PC-9 (cell line): ENCODE data around the gene ABCC12. TPM values are rescaled to one million over a fixed set of nuclear protein-coding genes. Genes with fewer than 3 reads are reported as not detected.

Source experiments
- BruUV-seq: library from RNA; stranded (reverse); fragments of 400-500 nt; replicated peaks from 2 replicates; lab custom pipeline; 2021; lab: Mats Ljungman, UMichigan
- CTCF ChIA-PET: fragments of 300-600 bp; sonication (Branson Sonifier 250); formaldehyde crosslinking; loops from one replicate; lab custom pipeline; 2022; ENCODE audit warnings: antibody characterized with exemption; lab: Charles Lee
- POLR2A ChIA-PET: fragments of 300-600 bp; sonication (Branson Sonifier 250); formaldehyde crosslinking; loops from one replicate; lab custom pipeline; 2022; ENCODE audit warnings: antibody characterized with exemption; ENCODE audit not compliant: unreplicated experiment; lab: Charles Lee
- DNase-seq, 2 experiments: peaks; one replicate each; pipeline versions ENCODE4 v3.0.0 to v3.0.0-alpha.2; 2015 to 2022; ENCODE audit warnings: mixed read lengths in 1 of 2
- H2AFZ ChIP-seq: fragments of 200-600 bp; sonication (generic); 2 replicates; pipeline ENCODE4 v1.8.1; 2017; ENCODE audit warnings: antibody characterized with exemption
- H3F3A ChIP-seq: fragments of 200-600 bp; sonication (generic); 2 replicates; pipeline ENCODE4 v1.8.1; 2017; ENCODE audit warnings: antibody characterized with exemption, mild to moderate bottlenecking, low read depth; ENCODE audit not compliant: insufficient read depth
- H3K27ac ChIP-seq: fragments of 200-600 bp; sonication (generic); 2 replicates; pipeline ENCODE4 v1.6.1; 2016; ENCODE audit warnings: mixed run types
- H3K27me3 ChIP-seq: fragments of 200-600 bp; sonication (generic); 2 replicates; pipeline ENCODE4 v1.6.1; 2016; ENCODE audit warnings: low read depth, mixed run types; ENCODE audit not compliant: insufficient read depth
- H3K36me3 ChIP-seq: fragments of 200-600 bp; sonication (generic); 2 replicates; pipeline ENCODE4 v1.6.1; 2016; ENCODE audit warnings: low read depth, mixed run types
- H3K4me1 ChIP-seq: fragments of 200-600 bp; sonication (generic); replicated peaks from 2 replicates; pipeline ENCODE4 v1.6.1; 2016; ENCODE audit warnings: mixed run types; ENCODE audit not compliant: insufficient read depth
- H3K4me2 ChIP-seq: fragments of 200-600 bp; sonication (generic); 2 replicates; pipeline ENCODE4 v1.6.1; 2017; ENCODE audit warnings: mixed run types
- H3K4me3 ChIP-seq: fragments of 200-600 bp; sonication (generic); 2 replicates; pipeline ENCODE4 v1.6.1; 2016; ENCODE audit warnings: mixed run types
- H3K79me2 ChIP-seq: fragments of 200-600 bp; sonication (generic); 2 replicates; pipeline ENCODE4 v1.6.1; 2017; ENCODE audit warnings: low read depth, mixed run types
- H3K9me2 ChIP-seq: fragments of 200-600 bp; sonication (generic); 2 replicates; pipeline ENCODE4 v1.8.1; 2017; ENCODE audit warnings: mild to moderate bottlenecking; ENCODE audit not compliant: insufficient read depth
- H3K9me3 ChIP-seq: fragments of 200-600 bp; sonication (generic); 2 replicates; pipeline ENCODE4 v1.8.1; 2016; ENCODE audit warnings: low read depth; ENCODE audit not compliant: insufficient read depth
- H4K20me1 ChIP-seq: fragments of 200-600 bp; sonication (generic); 2 replicates; pipeline ENCODE4 v1.8.1; 2017; ENCODE audit not compliant: insufficient read depth
- CTCF ChIP-seq: fragments of 200-600 bp; sonication (generic); conservative IDR thresholded peaks from 2 replicates; pipeline ENCODE4 v1.6.1; 2017; ENCODE audit warnings: mixed run types, antibody characterized with exemption, mild to moderate bottlenecking, moderate library complexity
- EZH2 ChIP-seq: fragments of 200-600 bp; sonication (generic); IDR thresholded peaks from 2 replicates; pipeline ENCODE4 v1.8.0; 2017; ENCODE audit warnings: antibody characterized with exemption, low read depth
- intact Hi-C: fragments of 100-400 bp; cut with micrococcal nuclease; formaldehyde crosslinking; loops from one replicate; pipeline ENCODE4 v1.10.0; 2022; ENCODE audit not compliant: unreplicated experiment
- total RNA-seq: library from RNA; stranded (reverse); gene quantifications from 2 replicates; pipeline ENCODE4 v1.2.3, GENCODE V29; 2021

ABCC12 gene
- total RNA-seq, 1 experiment from 2014 or later: not detected

- Histone ChIP-seq H4K20me1 (no peaks in the 10 kb centered on the region), H2AFZ (no peak overlapping the region), H3K27ac (no peak overlapping the region), H3K4me2 (no peak overlapping the region), H3F3A (no peaks in the 10 kb centered on the region), H3K79me2 (no peaks in the 10 kb centered on the region), H3K9me3 (no peaks in the 10 kb centered on the region), H3K9me2 (no peaks in the 10 kb centered on the region), H3K4me3 (no peak overlapping the region), H3K27me3 (no peaks in the 10 kb centered on the region), H3K4me1 (no peaks in the 10 kb centered on the region), H3K36me3 (no peaks in the 10 kb centered on the region)
- POLR2A ChIA-PET: no interaction called here
- no peak for DNase-seq
- TF ChIP-seq CTCF: no peak
- no peak for TF ChIP-seq EZH2
- BruUV-seq: no TSS peak
- intact Hi-C loops: no loop called here
- CTCF ChIA-PET: interaction anchor here (0.6 kb wide), 1 partner anchor 1092 kb away, joined by 3 read pairs; no protein-coding TSS in a partner anchor
Measured at GRCh38 chr16:48137822-48138221, 18.0 kb downstream of the ABCC12 start.

GRCh38 chr16:48136547-48137360 lies 19.0 kb downstream of the ABCC12 start:
- intact Hi-C loops: no loop called here
- no peaks in the 10 kb centered on the region for H3K4me1 ChIP-seq
- H4K20me1 ChIP-seq: no peaks in the 10 kb centered on the region
- H3F3A ChIP-seq: no peaks in the 10 kb centered on the region
- no peak for DNase-seq
- no peaks in the 10 kb centered on the region; the same call in 1 of the 2 replicates for H3K9me3 ChIP-seq
- ChIA-PET CTCF (no interaction called here), POLR2A (no interaction called here)
- H3K4me2 ChIP-seq: no peak overlapping the region
- H3K36me3 ChIP-seq: no peaks in the 10 kb centered on the region
- BruUV-seq: no TSS peak
- no peaks in the 10 kb centered on the region for H3K27me3 ChIP-seq
- H3K9me2 ChIP-seq: no peaks in the 10 kb centered on the region
- H3K79me2 ChIP-seq: no peaks in the 10 kb centered on the region
- no peak overlapping the region for H3K4me3 ChIP-seq
- TF ChIP-seq CTCF (no peak), EZH2 (no peak)
- no peak overlapping the region for H2AFZ ChIP-seq
- H3K27ac ChIP-seq: no peak overlapping the region

GRCh38 chr16:48133455-48134211 lies 22.2 kb downstream of the ABCC12 start:
- Histone ChIP-seq H3K4me1 (peaks cover 18% of the 10 kb centered on the region), H3K4me2 (no peak overlapping the region), H3K79me2 (no peaks in the 10 kb centered on the region), H3K27me3 (no peaks in the 10 kb centered on the region), H4K20me1 (no peaks in the 10 kb centered on the region), H3F3A (peaks cover 10% of the 10 kb centered on the region; the same call in 1 of the 2 replicates), H3K4me3 (no peak overlapping the region), H2AFZ (no peak overlapping the region), H3K36me3 (no peaks in the 10 kb centered on the region), H3K9me3 (no peaks in the 10 kb centered on the region; the same call in 1 of the 2 replicates), H3K27ac (no peak overlapping the region), H3K9me2 (no peaks in the 10 kb centered on the region)
- CTCF ChIA-PET: interaction anchor here (0.5 kb wide), 1 partner anchor 106 kb away, joined by 16 read pairs; no protein-coding TSS in a partner anchor
- intact Hi-C loops: no loop called here
- TF ChIP-seq EZH2 (no peak), CTCF (no peak)
- no TSS peak for BruUV-seq
- POLR2A ChIA-PET: no interaction called here
- DNase-seq: no peak
